Inflammatory macrophage (primary cell): ENCODE measurements around the gene CCT3.
"Not testable (repeated sequence)": the region's sequence is repeated elsewhere in the genome, so short reads cannot be mapped to it uniquely, and the experiment has no call there.

ENCODE experiments used
- DNase-seq, 2 donors: peaks; one replicate each; pipeline ENCODE4 v3.0.0-alpha.2; 2020 to 2022
- total RNA-seq, 18 experiments: gene quantifications; one replicate each; lab custom pipeline; 2026; ENCODE audit warnings: mixed read lengths in 6 of 18, inconsistent platforms in 2 of 18; lab: John Stamatoyannopoulos, UW

CCT3 gene
- total RNA-seq = 116 to 246 (median 201) reads per million in 18 experiments

- DNase-seq = peak; percentile 100
Observed at GRCh38 chr1:156338180-156338976, at the start of gene CCT3, which contains the start of gene TSACC. TSS of gene CCT3 (minus strand) at chr1:156338292. CDS start at chr1:156338184, 108 bp downstream. TSS of gene TSACC (plus strand) at chr1:156338526. CDS start at chr1:156339758, 1,232 bp downstream.

GRCh38 chr1:156387870-156388173, 49.7 kb upstream of the CCT3 start:
- DNase-seq = no peak

GRCh38 chr1:156386949-156387869, 49.1 kb upstream of the CCT3 start:
- DNase-seq = no peak

GRCh38 chr1:156386134-156386901, 48.2 kb upstream of the CCT3 start:
- DNase-seq = no peak

- peak; percentile 48 to 60 for DNase-seq
Observed at GRCh38 chr1:156385534-156386031, 47.5 kb upstream of the CCT3 start.

- no peak for DNase-seq
Observed at GRCh38 chr1:156384658-156385057, 46.6 kb upstream of the CCT3 start.

GRCh38 chr1:156384007-156384406, 45.9 kb upstream of the CCT3 start:
- peak; percentile 83 to 89 for DNase-seq

GRCh38 chr1:156383023-156383422, 44.9 kb upstream of the CCT3 start:
- DNase-seq = peak; percentile 49 to 58

GRCh38 chr1:156382561-156382960, 44.5 kb upstream of the CCT3 start:
- DNase-seq = no peak

- no peak for DNase-seq
Observed at GRCh38 chr1:156379420-156380165, 41.5 kb upstream of the CCT3 start.

GRCh38 chr1:156378557-156378956, 40.5 kb upstream of the CCT3 start:
- DNase-seq = no peak

GRCh38 chr1:156376958-156377919, 39.1 kb upstream of the CCT3 start:
- peak in 1 of 2 donors; percentile 25 for DNase-seq

- peak; percentile 75 to 84 for DNase-seq
Observed at GRCh38 chr1:156376146-156376545, 38.1 kb upstream of the CCT3 start.

- DNase-seq = no peak
Observed at GRCh38 chr1:156373546-156373945, 35.5 kb upstream of the CCT3 start.

- DNase-seq = no peak
Observed at GRCh38 chr1:156372876-156373275, 34.8 kb upstream of the CCT3 start.

GRCh38 chr1:156372265-156372586, 34.1 kb upstream of the CCT3 start:
- DNase-seq = no peak

- peak; percentile 91 to 94 for DNase-seq
Observed at GRCh38 chr1:156371553-156372264, 33.6 kb upstream of the CCT3 start.

GRCh38 chr1:156369685-156370286, 31.7 kb upstream of the CCT3 start:
- DNase-seq = not testable (repeated sequence)

- DNase-seq = peak; percentile 31 to 47
Observed at GRCh38 chr1:156368889-156369684, 31.0 kb upstream of the CCT3 start, which contains the start of gene RHBG. TSS of gene RHBG (plus strand) at chr1:156369211. CDS start at chr1:156369250, 39 bp downstream.
